Transverse colon (tissue), 4 donors: ENCODE results near the gene EDARADD. TPM values are rescaled to one million over a fixed set of nuclear protein-coding genes. Genes with fewer than 3 reads are reported as not detected.

Experiments
- DNase-seq: peaks from one replicate; pipeline ENCODE4 v3.0.0-alpha.2; 2019
- H3K27ac ChIP-seq, 4 donors: fragments of 200-600 bp; sonication (generic); 2 replicates each; pipeline ENCODE4 v1.5.1; 2016 to 2018; ENCODE audit warnings: inconsistent platforms in 4 of 4
- H3K27me3 ChIP-seq: fragments of 200-600 bp; sonication (generic); 2 replicates; pipeline ENCODE4 v1.5.1; 2017; ENCODE audit warnings: inconsistent platforms
- H3K36me3 ChIP-seq, 4 donors: fragments of 200-600 bp; sonication (generic); 2 replicates each; pipeline ENCODE4 v1.5.1; 2017 to 2019; ENCODE audit warnings: inconsistent platforms in 4 of 4
- H3K4me1 ChIP-seq, 4 donors: fragments of 200-600 bp; sonication (generic); 2 replicates each; pipeline ENCODE4 v1.5.1; 2017 to 2020; ENCODE audit warnings: inconsistent platforms in 4 of 4
- H3K4me3 ChIP-seq, 4 donors: fragments of 200-600 bp; sonication (generic); 1 replicate in 1 of 4; 2 replicates in 3 of 4; pipeline versions ENCODE4 v1.5.1 to v1.6.1; 2017 to 2019; ENCODE audit warnings: inconsistent platforms in 4 of 4
- H3K9me3 ChIP-seq, 2 donors: fragments of 200-600 bp; sonication (generic); 2 replicates each; pipeline ENCODE4 v1.5.1; 2017 to 2019; ENCODE audit warnings: inconsistent platforms in 2 of 2
- CTCF ChIP-seq, 5 experiments: fragments of 200-600 bp in 3 of 5; fragments of 450-650 bp in 2 of 5; sonication (generic) in 3 of 5; IDR thresholded peaks; 1 replicate in 2 of 5; 2 replicates in 3 of 5; pipeline ENCODE4 v1.5.1; 2016 to 2017; ENCODE audit warnings: antibody characterized with exemption in 5 of 5, inconsistent platforms in 3 of 5, mild to moderate bottlenecking in 2 of 5, moderate library complexity in 1 of 5
- EP300 ChIP-seq: sonication (generic); formaldehyde crosslinking; IDR thresholded peaks from one replicate; pipeline ENCODE4 v1.6.1; 2017; ENCODE audit warnings: antibody characterized with exemption, low read depth
- POLR2A ChIP-seq: fragments of 450-650 bp; IDR thresholded peaks from one replicate; pipeline ENCODE4 v1.6.1; 2016; ENCODE audit warnings: antibody characterized with exemption, mild to moderate bottlenecking, moderate library complexity
- POLR2AphosphoS5 ChIP-seq, 3 donors: sonication (generic); formaldehyde crosslinking; IDR thresholded peaks; one replicate each; pipeline ENCODE4 v1.6.1; 2016; ENCODE audit warnings: antibody characterized with exemption in 3 of 3
- WGBS, 2 donors: methylation state at CpG; one replicate each; pipeline ENCODE4 v1.1.5; 2018; ENCODE audit warnings: low coverage in 1 of 2; 5-methylcytosine and 5-hydroxymethylcytosine counted together
- in situ Hi-C, 4 donors: fragments of 200-750 bp; cut with MboI; loops; one replicate each; pipeline versions ENCODE4 v1.15.0 to v1.15.1; 2017; ENCODE audit warnings: low sequenced_read_pairs in 3 of 4, low pct_ligation_motif_present in 1 of 4, low pct_unique_long_range_greater_than_20kb in 1 of 4
- intact Hi-C: fragments of 100-400 bp; cut with DNase I; formaldehyde crosslinking; loops from one replicate; pipeline ENCODE4 v1.15.1; 2023; ENCODE audit warnings: low total_unique reads
- total RNA-seq, 4 donors: library from RNA; depleted of rRNA; stranded (reverse); fragments of >200 nt; gene quantifications; one replicate each; pipeline ENCODE4 v1.1.0, GENCODE V29; 2016

The EDARADD gene
- total RNA-seq, 4 donors from 2014 or later: 0.27 to 0.79 TPM; not detected in 2

DNA sequence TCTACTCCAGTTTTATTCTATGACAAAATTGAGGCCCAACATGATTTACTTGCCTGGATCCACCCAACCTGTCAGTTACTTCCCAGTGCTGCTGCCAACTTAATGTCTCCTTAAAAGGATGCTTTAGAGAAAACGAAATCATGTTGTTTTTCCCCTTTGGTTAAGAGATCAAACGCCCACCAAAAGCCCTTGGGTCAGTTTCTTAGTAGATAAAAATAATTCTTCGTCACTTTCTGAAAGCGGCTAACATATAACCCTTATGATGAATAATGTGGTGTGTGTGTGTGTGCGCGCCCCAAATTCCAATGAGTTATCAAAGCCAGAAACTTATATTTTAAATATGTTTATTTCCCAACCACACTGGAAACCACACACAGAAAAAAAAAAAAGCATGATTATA is 77.0 kb downstream of the EDARADD start:
- intact Hi-C loops: no loop called here
- WGBS, 2 donors: 74 to 79% methylated on average over 6 of the region's 6 CpGs
- no peak overlapping the region for H3K27ac ChIP-seq

DNA sequence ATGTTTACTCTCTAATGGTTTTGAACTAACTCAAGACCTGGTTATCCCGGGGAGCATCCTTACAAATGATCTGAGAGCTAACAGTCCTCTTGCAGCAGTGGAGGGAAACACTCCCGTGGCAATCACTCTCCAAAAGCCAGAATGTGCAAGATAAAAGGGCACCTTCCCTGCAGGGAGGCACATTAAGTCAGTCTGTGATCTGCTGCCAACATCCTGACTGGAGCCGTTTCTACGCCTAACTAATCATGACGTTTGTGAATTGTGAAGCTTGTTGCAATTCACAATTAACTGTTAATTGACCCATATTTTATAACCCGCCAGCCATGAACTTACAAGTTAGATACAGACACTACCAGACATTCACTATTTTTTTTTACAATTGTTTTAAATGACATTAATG is 77.6 kb downstream of the EDARADD start:
- WGBS, 2 donors: 28 to 36% methylated on average over 4 to 6 of the region's 6 CpGs
- in situ Hi-C loops: no loop called here

More for the DNA sequence above, 77.0 kb downstream of the EDARADD start:
- Histone ChIP-seq H3K27me3 (no peaks in the 10 kb centered on the region), H3K4me3 (no peak overlapping the region), H3K4me1 (no peaks in the 10 kb centered on the region), H3K36me3 (no peaks in the 10 kb centered on the region), H3K9me3 (no peaks in the 10 kb centered on the region)
- in situ Hi-C loops: no loop called here
- TF ChIP-seq POLR2A (no peak), CTCF (IDR thresholded peaks at IDR 0.05) (no peak), POLR2AphosphoS5 (IDR thresholded peaks at IDR 0.05) (no peak), EP300 (no peak)
- DNase-seq: no peak

DNA sequence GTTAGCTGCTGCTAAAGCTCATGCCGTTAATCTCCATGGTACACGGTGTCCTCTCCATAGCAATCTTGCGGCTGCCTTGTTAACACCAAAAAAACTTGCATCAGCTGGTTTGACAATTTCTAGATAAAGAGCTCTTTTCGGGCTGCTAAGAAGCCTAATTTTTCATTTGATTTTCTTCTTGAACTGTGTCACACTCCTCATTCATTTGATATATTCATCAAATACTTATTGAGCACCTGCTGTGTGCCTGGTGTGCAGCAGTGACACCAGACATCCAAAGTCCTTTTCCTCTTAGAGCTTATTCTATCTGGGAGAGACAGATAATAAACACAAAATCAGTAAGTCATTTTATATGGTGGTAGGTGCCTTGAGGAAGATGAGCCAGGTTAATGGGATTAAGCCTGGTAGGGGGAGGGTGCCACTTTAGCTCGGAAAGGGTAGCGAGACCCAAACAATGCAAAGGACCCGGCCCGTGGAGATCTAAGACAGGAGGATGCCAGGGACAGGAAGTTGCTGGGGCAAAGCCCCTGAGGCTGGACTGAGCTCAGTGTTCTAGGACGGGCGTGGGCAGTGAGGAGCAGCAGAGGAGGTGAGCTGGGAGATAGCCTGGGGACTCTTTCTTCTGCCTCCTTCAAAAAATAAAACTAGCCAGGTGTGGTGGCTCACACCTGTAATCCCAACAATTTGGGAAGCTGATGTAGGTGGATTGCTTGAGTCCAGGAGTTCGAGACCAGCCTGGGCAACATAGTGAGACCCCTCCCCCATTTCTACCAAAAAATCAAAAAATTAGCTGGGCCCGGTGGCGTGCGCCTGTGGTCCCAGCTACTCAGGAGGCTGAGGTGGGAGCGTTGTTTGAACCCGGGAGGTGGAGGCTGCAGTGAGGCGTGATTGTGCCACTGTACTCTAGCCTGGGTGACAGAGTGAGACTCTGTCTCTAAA is 79.0 kb downstream of the EDARADD start:
- H3K27me3 ChIP-seq: no peaks in the 10 kb centered on the region
- no peak for DNase-seq
- H3K4me1 ChIP-seq: no peaks in the 10 kb centered on the region
- in situ Hi-C loops (no loop called here), intact Hi-C loops (no loop called here)
- H3K4me3 ChIP-seq: no peak overlapping the region
- no peaks in the 10 kb centered on the region for H3K9me3 ChIP-seq
- WGBS, 2 donors: 79 to 82% methylated on average over 10 to 17 of the region's 17 CpGs
- H3K27ac ChIP-seq: no peak overlapping the region
- no peaks in the 10 kb centered on the region for H3K36me3 ChIP-seq
- TF ChIP-seq CTCF (IDR thresholded peaks at IDR 0.05): no peak
- TF ChIP-seq POLR2A: no peak
- TF ChIP-seq EP300: no peak
- TF ChIP-seq POLR2AphosphoS5 (IDR thresholded peaks at IDR 0.05): no peak

More for the DNA sequence above, 77.6 kb downstream of the EDARADD start:
- intact Hi-C loops: no loop called here
- Histone ChIP-seq H3K4me1 (no peaks in the 10 kb centered on the region), H3K4me3 (no peak overlapping the region), H3K36me3 (no peaks in the 10 kb centered on the region), H3K27ac (no peak overlapping the region), H3K9me3 (no peaks in the 10 kb centered on the region), H3K27me3 (no peaks in the 10 kb centered on the region)
- TF ChIP-seq CTCF (IDR thresholded peaks at IDR 0.05): no peak
- TF ChIP-seq POLR2AphosphoS5 (IDR thresholded peaks at IDR 0.05): no peak
- no peak for TF ChIP-seq EP300
- no peak for TF ChIP-seq POLR2A
- no peak for DNase-seq

DNA sequence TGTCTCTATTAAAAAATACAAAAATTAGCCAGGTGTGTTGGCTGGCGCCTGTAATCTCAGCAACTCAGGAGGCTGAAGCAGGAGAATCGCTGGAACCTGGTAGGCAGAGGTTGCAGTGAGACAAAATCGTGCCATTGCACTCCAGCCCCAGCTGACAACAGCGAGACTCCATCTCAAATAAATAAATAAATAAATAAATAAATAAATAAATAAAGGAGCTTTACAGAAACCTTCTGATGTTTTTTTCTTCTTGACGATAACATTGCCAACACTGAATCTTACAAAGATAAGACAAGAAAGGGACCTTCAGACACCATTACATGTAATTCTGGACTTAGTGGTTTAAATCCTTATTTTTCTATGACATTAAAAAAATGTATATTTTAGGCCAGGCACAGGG is 81.9 kb downstream of the EDARADD start:
- Histone ChIP-seq H3K27ac (no peak overlapping the region), H3K4me3 (no peak overlapping the region), H3K27me3 (no peaks in the 10 kb centered on the region), H3K4me1 (peaks cover 0 to 6% (median 0%) of the 10 kb centered on the region in 4 donors), H3K9me3 (no peaks in the 10 kb centered on the region), H3K36me3 (no peaks in the 10 kb centered on the region)
- intact Hi-C loops (no loop called here), in situ Hi-C loops (no loop called here)
- DNase-seq: no peak
- TF ChIP-seq CTCF (IDR thresholded peaks at IDR 0.05) (no peak), EP300 (no peak)
- WGBS, 2 donors: 95 to 96% methylated on average over 3 to 5 of the region's 5 CpGs
